Measurements from ENCODE around the gene BCORL1. TPM values are rescaled to one million over a fixed set of nuclear protein-coding genes. Genes with fewer than 3 reads are reported as not detected.

The BCORL1 gene
- total RNA-seq, 2 experiments from 2014 or later: 1.7 to 5.4 TPM

DNA sequence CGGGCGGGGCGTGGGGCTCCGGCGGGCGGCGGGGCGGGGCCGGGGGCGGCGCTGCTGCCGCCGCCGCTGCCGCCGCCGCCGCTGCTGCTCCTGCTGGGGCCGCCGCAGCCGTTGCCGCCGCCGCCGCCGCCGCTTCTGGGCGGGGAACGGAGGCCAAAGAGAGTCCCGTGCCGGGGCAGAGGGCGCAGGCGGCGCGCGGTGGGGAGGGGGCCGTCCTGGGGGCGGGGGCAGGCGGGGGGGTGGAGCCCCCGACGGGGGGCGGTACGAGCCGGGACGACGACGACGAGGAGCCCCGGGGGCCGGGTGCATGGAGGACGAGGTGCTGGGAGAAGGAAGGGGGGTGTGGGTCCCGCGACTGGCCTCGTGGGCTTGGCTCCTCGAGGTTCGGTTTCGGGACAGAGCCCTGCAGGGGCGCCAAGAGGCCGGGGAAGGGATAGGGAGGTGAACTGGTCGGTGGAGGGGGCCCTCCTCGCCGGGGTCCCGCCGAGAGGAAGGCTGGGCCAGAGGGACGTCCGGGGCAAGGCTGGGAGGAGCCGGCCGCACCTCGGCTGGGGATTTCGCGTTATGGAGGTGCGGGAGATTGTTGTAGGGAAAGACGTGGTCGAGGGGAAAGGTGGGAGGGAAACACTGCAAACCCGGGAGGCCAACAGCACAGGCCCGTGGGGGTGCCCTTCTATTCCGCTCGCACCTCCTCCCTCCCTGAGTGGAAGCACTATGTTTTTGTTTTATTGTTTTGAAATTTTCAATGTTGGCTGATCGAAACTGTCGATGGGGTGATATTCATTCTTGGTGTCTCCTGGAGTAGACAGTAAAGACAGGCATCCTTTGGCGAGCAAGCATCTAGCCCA, 1.9 kb downstream of the BCORL1 start:
- Histone ChIP-seq H4K20me1 (ENCODE audit: insufficient read depth, low read length) (no peaks in the 10 kb centered on the region), H2AFZ (ENCODE audit: low read length) (no peak overlapping the region), H3K9me2 (ENCODE audit: insufficient read depth, low read length) (no peaks in the 10 kb centered on the region), H3K4me1 (ENCODE audit: insufficient read depth, low read length, poor library complexity, severe bottlenecking) (peaks cover 13% of the 10 kb centered on the region), H3K36me3 (ENCODE audit: insufficient read depth, low read length) (no peaks in the 10 kb centered on the region), H3K27ac (ENCODE audit: low read depth, low read length, poor library complexity, severe bottlenecking) (no peak overlapping the region), H3K4me3 (ENCODE audit: low read depth, low read length, poor library complexity, severe bottlenecking) (peak overlapping the region; percentile 58), H3K79me2 (ENCODE audit: insufficient read depth, low read depth, low read length) (no peaks in the 10 kb centered on the region), H3K9me3 (ENCODE audit: low read length) (no peaks in the 10 kb centered on the region), H3K4me2 (ENCODE audit: low read length) (peak overlapping the region; percentile 67)
- CTCF ChIA-PET (ENCODE audit: unreplicated experiment): no interaction called here
- BruUV-seq (replicated peaks): no TSS peak
- POLR2A ChIA-PET: no interaction called here
- TF ChIP-seq EZH2phosphoT487 (IDR thresholded peaks at IDR 0.05; ENCODE audit: borderline replicate concordance, low read depth, low read length): no peak
- TF ChIP-seq, protein P1, sequence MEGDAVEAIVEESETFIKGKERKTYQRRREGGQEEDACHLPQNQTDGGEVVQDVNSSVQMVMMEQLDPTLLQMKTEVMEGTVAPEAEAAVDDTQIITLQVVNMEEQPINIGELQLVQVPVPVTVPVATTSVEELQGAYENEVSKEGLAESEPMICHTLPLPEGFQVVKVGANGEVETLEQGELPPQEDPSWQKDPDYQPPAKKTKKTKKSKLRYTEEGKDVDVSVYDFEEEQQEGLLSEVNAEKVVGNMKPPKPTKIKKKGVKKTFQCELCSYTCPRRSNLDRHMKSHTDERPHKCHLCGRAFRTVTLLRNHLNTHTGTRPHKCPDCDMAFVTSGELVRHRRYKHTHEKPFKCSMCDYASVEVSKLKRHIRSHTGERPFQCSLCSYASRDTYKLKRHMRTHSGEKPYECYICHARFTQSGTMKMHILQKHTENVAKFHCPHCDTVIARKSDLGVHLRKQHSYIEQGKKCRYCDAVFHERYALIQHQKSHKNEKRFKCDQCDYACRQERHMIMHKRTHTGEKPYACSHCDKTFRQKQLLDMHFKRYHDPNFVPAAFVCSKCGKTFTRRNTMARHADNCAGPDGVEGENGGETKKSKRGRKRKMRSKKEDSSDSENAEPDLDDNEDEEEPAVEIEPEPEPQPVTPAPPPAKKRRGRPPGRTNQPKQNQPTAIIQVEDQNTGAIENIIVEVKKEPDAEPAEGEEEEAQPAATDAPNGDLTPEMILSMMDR (conservative IDR thresholded peaks at IDR 0.05; ENCODE audit: low read length): no peak
- peak; percentile 14 for DNase-seq (ENCODE audit: low spot score)
- intact Hi-C loops (cut with micrococcal nuclease; ENCODE audit: unreplicated experiment): no loop called here

DNA sequence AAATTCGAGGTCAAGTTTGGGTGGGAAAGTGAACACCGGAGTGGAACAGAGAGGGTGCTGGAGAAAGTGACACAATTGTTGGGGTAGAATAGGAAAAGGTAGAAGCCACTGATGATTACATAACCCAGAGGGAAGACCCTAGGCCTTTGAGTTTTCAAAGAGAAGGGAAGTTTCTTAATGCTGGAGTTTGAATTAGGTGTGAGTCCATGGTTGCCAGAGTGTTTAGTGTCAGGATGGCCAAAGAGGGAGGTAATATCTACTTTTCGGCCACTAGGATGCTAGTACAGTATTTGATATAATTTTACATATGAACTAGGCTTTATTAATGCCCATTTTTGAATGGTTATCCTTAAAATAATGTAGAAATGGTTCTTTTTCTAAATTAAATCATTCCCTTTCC, 5.4 kb downstream of the BCORL1 start:
- no peak for TF ChIP-seq EZH2phosphoT487 (IDR thresholded peaks at IDR 0.05; ENCODE audit: borderline replicate concordance, low read depth, low read length)
- TF ChIP-seq, protein P1 (conservative IDR thresholded peaks at IDR 0.05; ENCODE audit: low read length): no peak
- intact Hi-C loops (cut with micrococcal nuclease; ENCODE audit: unreplicated experiment): no loop called here
- no peak for DNase-seq (ENCODE audit: low spot score)
- Histone ChIP-seq H3K4me2 (ENCODE audit: low read length) (no peak overlapping the region), H3K4me3 (ENCODE audit: low read depth, low read length, poor library complexity, severe bottlenecking) (no peak overlapping the region), H3K27ac (ENCODE audit: low read depth, low read length, poor library complexity, severe bottlenecking) (no peak overlapping the region), H2AFZ (ENCODE audit: low read length) (no peak overlapping the region), H3K9me2 (ENCODE audit: insufficient read depth, low read length) (no peaks in the 10 kb centered on the region), H3K9me3 (ENCODE audit: low read length) (no peaks in the 10 kb centered on the region), H3K36me3 (ENCODE audit: insufficient read depth, low read length) (no peaks in the 10 kb centered on the region), H4K20me1 (ENCODE audit: insufficient read depth, low read length) (no peaks in the 10 kb centered on the region), H3K4me1 (ENCODE audit: insufficient read depth, low read length, poor library complexity, severe bottlenecking) (no peaks in the 10 kb centered on the region), H3K79me2 (ENCODE audit: insufficient read depth, low read depth, low read length) (no peaks in the 10 kb centered on the region)
- no TSS peak for BruUV-seq (replicated peaks)
- ChIA-PET POLR2A (interaction anchor here (1.1 kb wide), 1 partner anchor 16 kb away, joined by 3 read pairs; no protein-coding TSS in a partner anchor), CTCF (ENCODE audit: unreplicated experiment) (no interaction called here)

DNA sequence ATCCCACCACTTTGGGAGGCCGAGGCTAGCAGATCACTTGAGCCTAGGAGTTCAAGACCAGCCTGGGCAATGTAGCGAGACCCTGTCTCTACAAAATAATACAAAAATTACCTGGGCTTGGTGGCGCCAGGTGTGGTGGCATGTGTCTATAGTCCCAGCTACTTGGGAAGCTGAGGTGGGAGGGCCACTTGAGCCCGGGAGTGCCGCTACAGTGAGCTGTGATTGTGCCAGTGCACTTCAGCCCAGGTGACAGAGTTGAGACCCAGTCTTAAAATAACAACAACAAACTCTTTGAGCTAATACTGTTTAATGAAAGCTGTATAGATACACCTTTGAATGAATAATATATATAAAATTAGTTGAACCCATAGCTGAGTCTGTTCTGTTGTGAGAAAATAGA, 9.7 kb downstream of the BCORL1 start:
- POLR2A ChIA-PET: interaction anchor here (0.7 kb wide), 1 partner anchor 48 kb away, joined by 3 read pairs; no protein-coding TSS in a partner anchor
- CTCF ChIA-PET (ENCODE audit: unreplicated experiment): no interaction called here
- H3K4me2 ChIP-seq (ENCODE audit: low read length): no peak overlapping the region
- no peak overlapping the region for H2AFZ ChIP-seq (ENCODE audit: low read length)
- H3K79me2 ChIP-seq (ENCODE audit: insufficient read depth, low read depth, low read length): no peaks in the 10 kb centered on the region
- H3K9me3 ChIP-seq (ENCODE audit: low read length): no peaks in the 10 kb centered on the region
- intact Hi-C loops (cut with micrococcal nuclease; ENCODE audit: unreplicated experiment): no loop called here
- H3K36me3 ChIP-seq (ENCODE audit: insufficient read depth, low read length): no peaks in the 10 kb centered on the region
- no peaks in the 10 kb centered on the region for H4K20me1 ChIP-seq (ENCODE audit: insufficient read depth, low read length)
- no peak overlapping the region for H3K27ac ChIP-seq (ENCODE audit: low read depth, low read length, poor library complexity, severe bottlenecking)
- H3K4me1 ChIP-seq (ENCODE audit: insufficient read depth, low read length, poor library complexity, severe bottlenecking): no peaks in the 10 kb centered on the region
- TF ChIP-seq, protein P1 (conservative IDR thresholded peaks at IDR 0.05; ENCODE audit: low read length): no peak
- TF ChIP-seq EZH2phosphoT487 (IDR thresholded peaks at IDR 0.05; ENCODE audit: borderline replicate concordance, low read depth, low read length): no peak
- BruUV-seq (replicated peaks): no TSS peak
- DNase-seq (ENCODE audit: low spot score): no peak
- H3K9me2 ChIP-seq (ENCODE audit: insufficient read depth, low read length): no peaks in the 10 kb centered on the region
- no peak overlapping the region for H3K4me3 ChIP-seq (ENCODE audit: low read depth, low read length, poor library complexity, severe bottlenecking)

Measured in OCI-LY7 (cell line).